ENCODE measurements around the gene SASS6.

- no peak for TF ChIP-seq POLR2A (IDR thresholded peaks at IDR 0.05; ENCODE audit: low read length)
- no peak for TF ChIP-seq GATA1 (IDR thresholded peaks at IDR 0.05; ENCODE audit: low read depth, low read length)
Measured at GRCh38 chr1:100076319-100076718, 56.4 kb downstream of the SASS6 start.

All from erythroblast (primary cell).